Measurements from ENCODE around the gene MGA. TPM values are rescaled to one million over a fixed set of nuclear protein-coding genes. Genes with fewer than 3 reads are reported as not detected.

The MGA gene
- polyA plus RNA-seq, 3 donors = 2.7 to 6.9 (median 4.2) TPM

DNA sequence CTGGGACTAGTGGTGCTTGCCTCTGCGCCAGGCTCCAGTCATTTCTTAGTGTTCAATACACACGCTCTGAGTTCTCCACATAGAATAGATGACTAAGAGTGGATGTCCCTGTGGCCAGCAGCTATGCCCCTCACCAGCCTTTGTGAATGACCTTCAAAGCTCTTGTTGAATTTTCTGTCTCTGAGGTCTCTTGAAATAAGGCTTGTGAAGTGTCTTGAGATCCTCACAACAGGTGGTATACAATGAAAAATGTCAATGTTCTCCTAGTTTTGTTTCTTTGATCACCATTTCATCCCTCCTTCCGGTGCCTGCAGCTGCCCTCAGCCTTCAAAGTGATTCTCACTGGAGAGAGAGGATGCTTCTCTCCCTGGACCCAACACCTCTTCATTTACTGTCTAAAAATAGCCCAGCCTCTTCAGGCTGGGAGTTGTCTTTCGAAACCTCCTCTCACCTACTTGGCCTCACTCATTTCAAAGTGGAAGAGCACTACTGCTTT lies 119.5 kb downstream of the MGA start:
- Histone ChIP-seq H3K79me2 (ENCODE audit: insufficient read depth, low read length) (peaks cover 12% of the 10 kb centered on the region), H3K36me3 (replicated peaks in 1 of 2; ENCODE audit: control insufficient read depth in 1 of 2, insufficient read depth in 2 of 2, low read length in 2 of 2) (no peaks in the 10 kb centered on the region), H3K4me2 (replicated peaks; ENCODE audit: extremely low read depth, low read length, poor library complexity, severe bottlenecking) (no peak overlapping the region), H3K27ac (ENCODE audit: low read depth in 1 of 2, low read length in 2 of 2) (no peak overlapping the region), H3K27me3 (ENCODE audit: control insufficient read depth in 2 of 2, insufficient read depth in 2 of 2, low read length in 2 of 2) (no peaks in the 10 kb centered on the region), H3K9me3 (replicated peaks in 1 of 2; ENCODE audit: control insufficient read depth in 1 of 2, insufficient read depth in 1 of 2, low read length in 2 of 2) (no peaks in the 10 kb centered on the region), H3K4me1 (ENCODE audit: control insufficient read depth in 1 of 2, insufficient read depth in 2 of 2, low read length in 2 of 2) (peaks cover 14% of the 10 kb centered on the region in 2 donors), H2AFZ (ENCODE audit: insufficient read depth, low read depth, low read length, poor library complexity, severe bottlenecking) (no peak overlapping the region), H3K9ac (ENCODE audit: insufficient read depth, low read length, poor library complexity, severe bottlenecking) (no peak overlapping the region), H3K4me3 (replicated peaks in 1 of 3; ENCODE audit: low read depth in 2 of 3, low read length in 3 of 3) (no peak overlapping the region), H4K20me1 (ENCODE audit: insufficient read depth, low read length) (peaks cover 4% of the 10 kb centered on the region)
- H3K27ac Mint-ChIP-seq = peak overlapping the region in 4 of 7 donors; percentile 6 to 81 (median 49)
- H3K4me1 Mint-ChIP-seq = peaks cover 37% of the 10 kb centered on the region
- no peak for DNase-seq
- H3K27me3 Mint-ChIP-seq (ENCODE audit: low read depth in 3 of 3) = no peaks in the 10 kb centered on the region
- TF ChIP-seq, protein P1, sequence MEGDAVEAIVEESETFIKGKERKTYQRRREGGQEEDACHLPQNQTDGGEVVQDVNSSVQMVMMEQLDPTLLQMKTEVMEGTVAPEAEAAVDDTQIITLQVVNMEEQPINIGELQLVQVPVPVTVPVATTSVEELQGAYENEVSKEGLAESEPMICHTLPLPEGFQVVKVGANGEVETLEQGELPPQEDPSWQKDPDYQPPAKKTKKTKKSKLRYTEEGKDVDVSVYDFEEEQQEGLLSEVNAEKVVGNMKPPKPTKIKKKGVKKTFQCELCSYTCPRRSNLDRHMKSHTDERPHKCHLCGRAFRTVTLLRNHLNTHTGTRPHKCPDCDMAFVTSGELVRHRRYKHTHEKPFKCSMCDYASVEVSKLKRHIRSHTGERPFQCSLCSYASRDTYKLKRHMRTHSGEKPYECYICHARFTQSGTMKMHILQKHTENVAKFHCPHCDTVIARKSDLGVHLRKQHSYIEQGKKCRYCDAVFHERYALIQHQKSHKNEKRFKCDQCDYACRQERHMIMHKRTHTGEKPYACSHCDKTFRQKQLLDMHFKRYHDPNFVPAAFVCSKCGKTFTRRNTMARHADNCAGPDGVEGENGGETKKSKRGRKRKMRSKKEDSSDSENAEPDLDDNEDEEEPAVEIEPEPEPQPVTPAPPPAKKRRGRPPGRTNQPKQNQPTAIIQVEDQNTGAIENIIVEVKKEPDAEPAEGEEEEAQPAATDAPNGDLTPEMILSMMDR (IDR thresholded peaks at IDR 0.05) = no peak
- no peaks in the 10 kb centered on the region for H3K9me3 Mint-ChIP-seq
- H3K4me3 Mint-ChIP-seq = no peak overlapping the region
- WGBS (ENCODE audit: insufficient coverage) = 40% methylated on average over 1 of the region's 4 CpGs
- H3K36me3 Mint-ChIP-seq = peaks cover 14 to 22% of the 10 kb centered on the region in 2 donors
- intact Hi-C loops (cut with micrococcal nuclease) = no loop called here

DNA sequence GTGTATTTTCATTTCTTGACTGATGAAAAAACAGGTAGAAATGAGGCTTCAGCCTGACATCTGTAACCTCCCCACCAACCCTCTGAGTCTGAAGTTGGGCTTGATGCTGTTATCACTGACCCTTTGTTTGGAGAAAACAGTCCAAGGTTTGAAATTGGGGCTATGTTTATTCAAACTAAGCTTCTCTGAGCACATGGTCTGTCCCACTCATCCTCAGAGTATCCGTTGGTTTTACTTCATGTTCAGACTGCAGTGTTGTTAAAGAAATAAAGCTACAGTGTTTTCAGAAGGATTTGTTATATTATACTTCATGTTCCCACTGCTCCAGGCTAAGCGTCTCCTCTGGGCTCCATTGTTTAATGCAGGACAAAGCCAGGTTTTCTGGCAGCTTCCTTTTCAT lies 120.1 kb downstream of the MGA start:
- Histone ChIP-seq H3K4me1 (ENCODE audit: control insufficient read depth in 1 of 2, insufficient read depth in 2 of 2, low read length in 2 of 2) (peaks cover 9% of the 10 kb centered on the region in 2 donors), H3K79me2 (ENCODE audit: insufficient read depth, low read length) (peaks cover 9% of the 10 kb centered on the region), H3K36me3 (replicated peaks in 1 of 2; ENCODE audit: control insufficient read depth in 1 of 2, insufficient read depth in 2 of 2, low read length in 2 of 2) (no peaks in the 10 kb centered on the region), H3K27me3 (ENCODE audit: control insufficient read depth in 2 of 2, insufficient read depth in 2 of 2, low read length in 2 of 2) (no peaks in the 10 kb centered on the region), H3K4me3 (replicated peaks in 1 of 3; ENCODE audit: low read depth in 2 of 3, low read length in 3 of 3) (no peak overlapping the region), H2AFZ (ENCODE audit: insufficient read depth, low read depth, low read length, poor library complexity, severe bottlenecking) (no peak overlapping the region), H4K20me1 (ENCODE audit: insufficient read depth, low read length) (peaks cover 4% of the 10 kb centered on the region), H3K4me2 (replicated peaks; ENCODE audit: extremely low read depth, low read length, poor library complexity, severe bottlenecking) (no peak overlapping the region), H3K9me3 (replicated peaks in 1 of 2; ENCODE audit: control insufficient read depth in 1 of 2, insufficient read depth in 1 of 2, low read length in 2 of 2) (no peaks in the 10 kb centered on the region), H3K9ac (ENCODE audit: insufficient read depth, low read length, poor library complexity, severe bottlenecking) (no peak overlapping the region), H3K27ac (ENCODE audit: low read depth in 1 of 2, low read length in 2 of 2) (no peak overlapping the region)
- Mint-ChIP-seq H3K36me3 (peaks cover 14 to 22% of the 10 kb centered on the region in 2 donors), H3K9me3 (no peaks in the 10 kb centered on the region), H3K27me3 (ENCODE audit: low read depth in 3 of 3) (no peaks in the 10 kb centered on the region), H3K4me3 (no peak overlapping the region), H3K4me1 (peaks cover 32% of the 10 kb centered on the region), H3K27ac (no peak overlapping the region)
- no peak for DNase-seq
- TF ChIP-seq, protein P1 (IDR thresholded peaks at IDR 0.05) = no peak
- no CpG with 5 or more reads among the region's 2 CpGs for WGBS (ENCODE audit: insufficient coverage)
- intact Hi-C loops (cut with micrococcal nuclease) = no loop called here
